GM12801 (cell line): ENCODE results near the gene FAM118B.

Experiments used
- CTCF ChIP-seq: IDR thresholded peaks from one replicate; pipeline ENCODE4 v1.5.1; 2011; ENCODE audit warnings: control low read depth; ENCODE audit not compliant: insufficient read length; ENCODE audit errors: extremely low read depth

FAM118B gene

GRCh38 chr11:126225295-126225665 lies 13.7 kb downstream of the FAM118B start:
- TF ChIP-seq CTCF: no peak

GRCh38 chr11:126226334-126227084 lies 14.9 kb downstream of the FAM118B start:
- no peak for TF ChIP-seq CTCF

GRCh38 chr11:126229858-126230540 lies 18.4 kb downstream of the FAM118B start:
- no peak for TF ChIP-seq CTCF

- no peak for TF ChIP-seq CTCF
These were observed 20.3 kb downstream of the FAM118B start for GRCh38 chr11:126231725-126232459.

- TF ChIP-seq CTCF: no peak
These were observed 21.1 kb downstream of the FAM118B start for GRCh38 chr11:126232683-126233082.

GRCh38 chr11:126233391-126233790 lies 21.8 kb downstream of the FAM118B start:
- TF ChIP-seq CTCF: no peak

GRCh38 chr11:126246636-126247035 lies 35.1 kb downstream of the FAM118B start:
- no peak for TF ChIP-seq CTCF
